HG02798 (cell line): ENCODE results near the gene APBB1.
"Not testable (repeated sequence)": the region's sequence is repeated elsewhere in the genome, so short reads cannot be mapped to it uniquely, and the experiment has no call there.

Experiments
- ATAC-seq: cut with Tn5 transposase; IDR thresholded peaks from one replicate; pipeline ENCODE4 v1.9.1; 2021; ENCODE audit warnings: mild to moderate bottlenecking; ENCODE audit not compliant: unreplicated experiment, poor library complexity

The APBB1 gene

GRCh38 chr11:6393989-6394670, 24.8 kb downstream of the APBB1 start:
- no peak for ATAC-seq

DNA sequence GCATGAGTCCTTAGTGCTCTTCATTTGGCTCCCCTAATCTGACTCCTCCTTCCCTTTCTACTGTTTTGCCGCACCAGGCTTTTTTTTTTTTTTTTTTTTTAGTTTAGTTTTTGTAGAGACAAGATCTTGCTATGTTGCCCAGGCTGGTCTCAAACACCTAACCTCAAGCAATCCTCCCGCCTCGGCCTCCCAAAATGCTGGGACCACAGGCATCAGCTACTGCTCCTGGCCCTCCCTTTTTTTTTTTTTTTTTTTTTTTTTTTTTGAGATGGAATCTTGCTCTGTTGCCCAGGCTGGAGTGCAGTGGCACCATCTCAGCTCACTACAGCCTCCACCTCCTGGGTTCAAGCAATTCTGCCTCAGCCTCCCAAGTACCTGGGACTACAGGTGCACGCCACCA, 26.6 kb downstream of the APBB1 start:
- ATAC-seq = not testable (repeated sequence)

- ATAC-seq = no peak
Observed at GRCh38 chr11:6391537-6392134, 27.3 kb downstream of the APBB1 start.

GRCh38 chr11:6390718-6391469, 28.0 kb downstream of the APBB1 start:
- ATAC-seq = no peak

DNA sequence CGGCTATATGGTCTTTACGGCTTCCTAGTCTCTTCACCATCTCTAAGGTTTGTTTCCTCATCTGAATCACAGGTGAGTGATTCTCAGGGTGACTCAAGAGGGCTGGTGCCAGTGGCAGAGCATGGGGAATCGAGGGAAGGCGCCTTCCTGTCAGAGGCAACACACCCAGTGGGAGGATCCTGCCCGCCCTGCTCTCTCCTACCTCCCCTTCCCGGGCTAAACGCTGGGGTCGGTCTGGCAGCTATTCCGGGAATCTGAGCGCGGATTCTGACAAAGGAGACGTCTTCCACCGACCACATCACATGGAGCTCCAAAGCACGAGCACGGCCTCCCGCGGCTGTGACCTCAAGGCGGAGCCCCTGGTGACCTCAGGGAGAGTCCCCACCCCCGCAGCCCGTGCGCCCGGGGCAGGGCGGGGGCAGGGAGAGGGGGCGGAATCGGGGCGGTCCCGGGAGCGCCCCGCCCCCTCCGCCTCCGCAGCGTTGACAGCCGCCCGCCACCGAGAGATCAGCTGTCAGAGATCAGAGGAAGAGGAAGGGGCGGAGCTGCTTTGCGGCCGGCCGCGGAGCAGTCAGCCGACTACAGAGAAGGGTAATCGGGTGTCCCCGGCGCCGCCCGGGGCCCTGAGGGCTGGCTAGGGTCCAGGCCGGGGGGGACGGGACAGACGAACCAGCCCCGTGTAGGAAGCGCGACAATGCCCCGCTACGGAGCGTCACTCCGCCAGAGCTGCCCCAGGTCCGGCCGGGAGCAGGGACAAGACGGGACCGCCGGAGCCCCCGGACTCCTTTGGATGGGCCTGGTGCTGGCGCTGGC, 28.8 kb downstream of the APBB1 start, which contains the start of gene SMPD1:
SMPD1 (plus strand) TSS at position 570 of the 813 bp plus-strand sequence; CDS start at position 695, 125 bp downstream.
- ATAC-seq = peak; percentile 99

GRCh38 chr11:6388748-6389147, 30.1 kb downstream of the APBB1 start:
- no peak for ATAC-seq

DNA sequence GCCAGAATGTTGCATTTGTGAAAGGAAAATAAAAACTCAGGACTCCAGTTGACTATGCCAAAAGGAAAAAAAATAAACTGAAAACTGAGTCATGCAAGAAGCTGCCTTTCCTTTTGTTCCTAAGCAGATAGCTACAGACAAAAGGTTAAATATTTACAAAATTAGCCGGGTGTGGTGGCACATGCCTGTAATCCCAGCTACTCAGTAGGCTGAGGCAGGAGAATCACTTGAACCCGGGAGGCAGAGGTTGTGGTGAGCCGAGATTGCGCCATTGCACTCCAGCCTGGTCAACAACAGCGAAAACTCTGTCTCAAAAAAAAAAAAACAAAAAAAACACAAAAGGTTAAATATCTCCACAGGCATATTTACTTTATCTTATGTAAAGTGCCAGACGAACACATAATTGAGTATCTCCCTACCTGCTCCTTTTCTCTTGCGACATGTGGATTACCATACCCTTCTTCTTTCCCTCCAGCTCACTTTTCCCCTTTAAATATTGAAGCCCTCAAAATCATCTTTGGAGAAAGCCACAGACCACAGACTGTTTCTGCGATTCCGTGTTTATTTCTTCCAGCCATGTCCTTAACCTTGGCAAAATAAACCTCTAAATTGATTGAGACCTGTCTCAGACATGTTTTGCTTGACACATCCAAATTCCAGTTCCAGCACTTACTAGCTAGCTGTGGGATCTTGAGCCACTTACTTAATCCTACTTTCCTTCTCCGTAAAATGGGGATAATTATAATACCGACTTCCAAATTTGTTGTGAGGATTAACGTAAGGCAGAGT, 30.9 kb downstream of the APBB1 start:
- ATAC-seq = no peak

DNA sequence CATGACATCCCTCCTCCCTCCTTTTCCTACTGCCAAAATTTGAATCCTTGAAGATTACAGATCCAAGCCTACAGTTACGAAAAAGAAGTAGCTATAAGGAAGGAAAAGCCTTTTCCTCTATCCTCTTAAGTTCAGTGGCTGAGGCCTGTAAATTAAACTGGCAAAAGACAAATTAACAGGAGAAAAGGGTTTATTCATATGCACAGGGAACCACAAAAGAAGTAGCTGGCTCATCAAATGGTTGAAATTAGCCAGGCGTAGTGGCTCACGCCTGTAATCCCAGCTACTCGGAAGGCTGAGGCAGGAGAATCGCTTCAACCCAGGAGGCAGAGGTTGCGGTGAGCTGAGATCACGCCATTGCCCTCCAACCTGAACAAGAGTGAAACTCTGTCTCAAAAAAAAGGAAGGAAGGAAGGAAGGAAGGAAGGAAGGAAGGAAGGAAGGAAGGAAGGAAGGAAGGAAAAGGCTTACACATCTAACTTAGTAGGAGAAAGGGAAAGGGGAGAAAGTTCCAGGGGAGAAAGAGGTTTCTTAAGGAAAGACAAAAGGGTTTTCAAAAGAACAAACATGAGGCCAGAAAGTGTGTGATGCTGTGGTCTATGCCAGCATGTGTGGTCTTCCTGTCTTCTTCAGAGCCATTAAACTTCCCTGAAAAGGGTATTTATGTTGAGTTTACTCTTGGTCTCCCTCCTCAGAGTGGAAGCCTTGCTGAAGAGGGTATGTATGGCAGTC, 33.7 kb downstream of the APBB1 start:
- ATAC-seq = no peak

DNA sequence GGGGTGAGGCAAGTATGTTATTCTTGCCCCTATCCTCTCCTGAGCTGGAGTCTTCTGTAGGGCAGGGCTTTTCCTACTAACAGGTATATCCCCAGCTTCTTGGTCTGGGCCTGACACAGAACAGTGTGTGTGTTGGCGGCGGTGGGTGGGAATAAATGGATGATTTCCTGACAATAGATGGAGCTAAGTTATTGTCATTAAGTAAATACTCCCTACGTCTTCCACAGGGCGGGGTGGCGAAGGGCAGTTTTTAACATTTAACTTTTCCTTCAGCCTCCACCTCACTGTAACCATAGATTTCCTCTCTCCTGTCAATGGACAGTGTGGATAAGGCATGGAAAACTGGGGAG, 40.3 kb downstream of the APBB1 start:
- no peak for ATAC-seq

GRCh38 chr11:6377902-6378639, 40.8 kb downstream of the APBB1 start:
- no peak for ATAC-seq

DNA sequence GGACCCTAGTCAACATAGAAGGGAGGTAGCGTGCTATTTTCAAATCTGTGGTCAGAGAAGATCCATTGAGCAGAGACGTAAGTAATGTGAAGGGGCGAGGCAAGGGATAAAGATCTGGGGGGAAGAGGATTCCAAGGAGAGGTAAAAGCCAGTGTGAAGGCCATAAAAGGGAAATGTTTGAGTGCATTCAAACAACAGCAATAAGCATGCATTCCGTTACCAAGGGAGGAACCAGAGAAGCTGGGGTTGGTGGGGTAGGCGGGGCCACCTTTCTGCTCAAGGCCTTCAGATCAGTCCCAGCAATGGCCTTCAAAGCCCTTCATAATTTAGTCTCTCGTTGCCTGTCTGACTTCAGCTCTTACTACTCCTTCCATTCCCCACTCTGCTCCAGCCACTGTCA, 47.1 kb downstream of the APBB1 start:
- no peak for ATAC-seq

DNA sequence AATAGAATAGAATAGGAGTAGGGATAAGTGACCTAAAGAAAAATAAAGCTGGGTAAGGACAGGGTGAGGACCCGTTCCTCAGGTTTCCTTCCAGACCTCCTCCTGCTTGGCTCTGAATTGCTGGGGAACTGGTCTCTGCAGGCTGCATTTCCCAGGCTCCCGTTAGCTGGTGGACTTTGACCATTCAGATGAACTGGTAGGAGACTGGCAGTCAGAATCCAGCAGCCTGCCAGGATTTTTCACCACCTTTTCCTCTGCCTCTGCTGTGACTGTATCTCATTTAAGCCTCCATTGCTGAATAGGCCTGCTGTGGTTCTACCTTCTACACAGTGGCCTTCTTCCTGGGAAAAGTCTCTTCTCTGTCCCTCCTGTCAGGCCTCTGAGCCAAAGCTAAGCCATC, 53.2 kb downstream of the APBB1 start:
- no peak for ATAC-seq

- peak; percentile 98 for ATAC-seq
Observed at GRCh38 chr11:6362873-6363678, 55.8 kb downstream of the APBB1 start.

GRCh38 chr11:6362185-6362872, 56.6 kb downstream of the APBB1 start:
- ATAC-seq = no peak

DNA sequence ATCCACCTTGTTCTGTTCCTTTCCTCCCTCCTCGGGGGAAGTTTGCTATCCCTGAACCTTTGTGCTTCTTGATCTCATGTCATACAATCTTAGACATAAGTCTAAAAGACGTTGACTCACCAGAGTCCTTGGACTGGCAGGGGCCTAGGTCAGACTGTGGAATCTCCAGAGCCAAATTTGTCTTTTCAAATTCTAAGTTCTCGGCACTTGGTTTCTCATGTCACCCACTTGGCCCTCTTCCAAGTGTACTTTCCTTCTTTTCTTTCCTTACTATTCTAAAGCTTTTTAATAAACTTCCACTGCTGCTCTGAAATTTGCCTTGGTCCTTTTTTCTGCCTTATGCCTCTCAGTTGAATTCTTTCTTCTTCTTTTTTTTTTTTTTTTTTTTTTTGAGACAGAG, 58.7 kb downstream of the APBB1 start:
- ATAC-seq = no peak

GRCh38 chr11:6357222-6357621, 61.7 kb downstream of the APBB1 start:
- no peak for ATAC-seq

GRCh38 chr11:6356503-6357055, 62.3 kb downstream of the APBB1 start:
- ATAC-seq = no peak
